Stimulated activated CD4-positive, alpha-beta T cell treated with anti-CD3 and anti-CD28 coated beads, Interleukin-1b, Interleukin-23, amount 100 ng/mL, for 48 hours (primary cell): ENCODE data around the gene ELFN1.

Experiments used
- DNase-seq: peaks from one replicate; pipeline ENCODE4 v3.0.0-alpha.2; 2020

Gene ELFN1

GRCh38 chr7:1669954-1670893 lies at the start of gene ELFN1:
Gene ELFN1 (plus strand): TSS chr7:1670277. CDS start chr7:1744597, 74,320 bp downstream.
- DNase-seq, result no peak

- no peak for DNase-seq
Observed at GRCh38 chr7:1620835-1621234, 49.2 kb upstream of the ELFN1 start.

- DNase-seq, result no peak
Observed at GRCh38 chr7:1621718-1622117, 48.4 kb upstream of the ELFN1 start.

- no peak for DNase-seq
Observed at GRCh38 chr7:1622441-1622840, 47.6 kb upstream of the ELFN1 start.

GRCh38 chr7:1623810-1624209 lies 46.3 kb upstream of the ELFN1 start:
- DNase-seq, result no peak

- no peak for DNase-seq
Observed at GRCh38 chr7:1624999-1625927, 44.8 kb upstream of the ELFN1 start.

- no peak for DNase-seq
Observed at GRCh38 chr7:1626769-1627168, 43.3 kb upstream of the ELFN1 start.

GRCh38 chr7:1630700-1631336 lies 39.3 kb upstream of the ELFN1 start:
- DNase-seq, result no peak

GRCh38 chr7:1631678-1632077 lies 38.4 kb upstream of the ELFN1 start:
- no peak for DNase-seq

GRCh38 chr7:1632506-1632905 lies 37.6 kb upstream of the ELFN1 start:
- DNase-seq, result no peak

GRCh38 chr7:1632916-1633785 lies 36.9 kb upstream of the ELFN1 start:
- no peak for DNase-seq

GRCh38 chr7:1635401-1635800 lies 34.7 kb upstream of the ELFN1 start:
- no peak for DNase-seq

- no peak for DNase-seq
Observed at GRCh38 chr7:1637155-1637554, 32.9 kb upstream of the ELFN1 start.

- no peak for DNase-seq
Observed at GRCh38 chr7:1638215-1638661, 31.8 kb upstream of the ELFN1 start.

- no peak for DNase-seq
Observed at GRCh38 chr7:1639071-1639470, 31.0 kb upstream of the ELFN1 start.

- no peak for DNase-seq
Observed at GRCh38 chr7:1639532-1640175, 30.4 kb upstream of the ELFN1 start.

- no peak for DNase-seq
Observed at GRCh38 chr7:1640376-1641172, 29.5 kb upstream of the ELFN1 start.

GRCh38 chr7:1641173-1641572 lies 28.9 kb upstream of the ELFN1 start:
- DNase-seq, result no peak

- DNase-seq, result no peak
Observed at GRCh38 chr7:1641661-1642260, 28.3 kb upstream of the ELFN1 start.

GRCh38 chr7:1642291-1642731 lies 27.8 kb upstream of the ELFN1 start:
- no peak for DNase-seq
